K562 (cell line): ENCODE results near the gene ZDHHC12. TPM values are rescaled to one million over a fixed set of nuclear protein-coding genes. Genes with fewer than 3 reads are reported as not detected.
A peak's percentile ranks its signal among the peaks of the same experiment; 100 is the strongest.

Source experiments
- CHD2 ChIP-seq: IDR thresholded peaks from 2 replicates; pipeline ENCODE4 v1.6.1; 2011; ENCODE audit warnings: low read depth, low read length
- E2F8 ChIP-seq: fragments of 450-650 bp; IDR thresholded peaks from 2 replicates; pipeline ENCODE4 v1.7.1; 2018; ENCODE audit warnings: mild to moderate bottlenecking, low read depth; ENCODE audit not compliant: partially characterized antibody
- ELK1 ChIP-seq: sonication (generic); formaldehyde crosslinking; IDR thresholded peaks from 2 replicates; pipeline ENCODE4 v1.8.1; 2022; ENCODE audit warnings: missing genetic modification reagents
- HNRNPH1 ChIP-seq: fragments of 200-400 bp; formaldehyde crosslinking; optimal IDR thresholded peaks from 2 replicates; pipeline ENCODE3; 2017; ENCODE audit warnings: low read depth, mild to moderate bottlenecking, low read length, moderate library complexity
- NCOR1 ChIP-seq: fragments of 450-650 bp; IDR thresholded peaks from 2 replicates; pipeline ENCODE4 v1.6.1; 2016; ENCODE audit warnings: mild to moderate bottlenecking, moderate library complexity
- POLR2A ChIP-seq: fragments of 450-650 bp; conservative IDR thresholded peaks from 2 replicates; pipeline ENCODE4 v1.6.1; 2016
- SP1 ChIP-seq: sonication (generic); formaldehyde crosslinking; IDR thresholded peaks from 2 replicates; pipeline ENCODE4 v1.8.1; 2022; ENCODE audit warnings: mild to moderate bottlenecking, missing genetic modification reagents
- STAG1 ChIP-seq: sonication (generic); formaldehyde crosslinking; IDR thresholded peaks from 2 replicates; pipeline ENCODE4 v1.5.0; 2020; ENCODE audit warnings: missing genetic modification reagents, borderline replicate concordance
- ZBTB11 ChIP-seq, 3 experiments: fragments of 200-800 bp in 1 of 3; fragments of 250-450 bp in 1 of 3; fragments of 450-650 bp in 1 of 3; sonication (Bioruptor Pico) in 1 of 3; sonication (Bioruptor generic) in 1 of 3; formaldehyde crosslinking in 1 of 3; IDR thresholded peaks; 2 replicates each; pipeline versions ENCODE4 v1.6.1 to v1.8.0; 2016 to 2022; ENCODE audit warnings: mild to moderate bottlenecking in 2 of 3, missing genetic modification characterization in 2 of 3, missing compliant biosample characterization in 1 of 3, moderate library complexity in 1 of 3
- ZEB2 ChIP-seq: fragments of 450-650 bp; IDR thresholded peaks from 2 replicates; pipeline ENCODE4 v1.6.1; 2016
- ZFP91 ChIP-seq: sonication (generic); formaldehyde crosslinking; IDR thresholded peaks from 2 replicates; pipeline ENCODE4 v1.8.0; 2022; ENCODE audit warnings: mild to moderate bottlenecking, missing genetic modification reagents
- ZNF316 ChIP-seq: fragments of 450-650 bp; IDR thresholded peaks from 2 replicates; pipeline ENCODE4 v1.6.1; 2016
- ZNF384 ChIP-seq: IDR thresholded peaks from 2 replicates; pipeline ENCODE4 v1.6.1; 2012; ENCODE audit warnings: low read depth, low read length, improper control_type of control experiment
- ZNF436 ChIP-seq: fragments of 250-450, 450-650 bp; sonication (Bioruptor Pico); formaldehyde crosslinking; IDR thresholded peaks from 2 replicates; pipeline ENCODE4 v1.7.0; 2020; ENCODE audit warnings: mild to moderate bottlenecking
- ZNF785 ChIP-seq: fragments of 250-450 bp; sonication (Bioruptor Pico); IDR thresholded peaks from 2 replicates; pipeline ENCODE4 v1.4.0; 2020; ENCODE audit warnings: mild to moderate bottlenecking
- polyA plus RNA-seq, 8 experiments: library from polyadenylated mRNA; depleted of rRNA in 4 of 8; stranded (reverse) in 5 of 8; unstranded in 3 of 8; fragments of >200 nt; fragmentation: Nextera tagmentation in 2 of 8; fragmentation: Illumina TruSeq in 1 of 8; extraction: Ambion mirVana in 2 of 8; extraction: Trizol in 1 of 8; gene quantifications; 2 replicates each; pipeline versions ENCODE4 v1.2.1 to v1.2.3, GENCODE V29; 2011 to 2014; ENCODE audit warnings: inconsistent platforms in 1 of 8, missing spikeins in 1 of 8
- total RNA-seq, 7 experiments: library from RNA; depleted of rRNA in 6 of 7; stranded (reverse); fragments of >200 nt in 6 of 7; fragmentation: Illumina TruSeq in 2 of 7; extraction: Trizol in 2 of 7; gene quantifications; 2 replicates each; pipeline versions ENCODE4 v1.2.1 to v1.2.3, GENCODE V29; 2011 to 2021; ENCODE audit warnings: low replicate concordance in 1 of 7
- TF ChIP-seq, protein P1 (sequence below): fragments of 250-450 bp; sonication (Bioruptor Pico); IDR thresholded peaks from 2 replicates; pipeline ENCODE4 v1.5.0; 2021
- TF ChIP-seq, protein P2 (sequence below): fragments of 250-450 bp; sonication (Bioruptor Pico); IDR thresholded peaks from 2 replicates; pipeline ENCODE4 v1.8.0; 2021; ENCODE audit warnings: borderline replicate concordance, mild to moderate bottlenecking, moderate library complexity; ENCODE audit not compliant: poor library complexity, severe bottlenecking

ZDHHC12 gene
- total and polyA plus RNA-seq, 9 of the 15 experiments (the other 6 are each of a cell fraction or from before 2014, with no cell fraction given): 0.21 to 38.0 (median 13.8) TPM

DNA sequence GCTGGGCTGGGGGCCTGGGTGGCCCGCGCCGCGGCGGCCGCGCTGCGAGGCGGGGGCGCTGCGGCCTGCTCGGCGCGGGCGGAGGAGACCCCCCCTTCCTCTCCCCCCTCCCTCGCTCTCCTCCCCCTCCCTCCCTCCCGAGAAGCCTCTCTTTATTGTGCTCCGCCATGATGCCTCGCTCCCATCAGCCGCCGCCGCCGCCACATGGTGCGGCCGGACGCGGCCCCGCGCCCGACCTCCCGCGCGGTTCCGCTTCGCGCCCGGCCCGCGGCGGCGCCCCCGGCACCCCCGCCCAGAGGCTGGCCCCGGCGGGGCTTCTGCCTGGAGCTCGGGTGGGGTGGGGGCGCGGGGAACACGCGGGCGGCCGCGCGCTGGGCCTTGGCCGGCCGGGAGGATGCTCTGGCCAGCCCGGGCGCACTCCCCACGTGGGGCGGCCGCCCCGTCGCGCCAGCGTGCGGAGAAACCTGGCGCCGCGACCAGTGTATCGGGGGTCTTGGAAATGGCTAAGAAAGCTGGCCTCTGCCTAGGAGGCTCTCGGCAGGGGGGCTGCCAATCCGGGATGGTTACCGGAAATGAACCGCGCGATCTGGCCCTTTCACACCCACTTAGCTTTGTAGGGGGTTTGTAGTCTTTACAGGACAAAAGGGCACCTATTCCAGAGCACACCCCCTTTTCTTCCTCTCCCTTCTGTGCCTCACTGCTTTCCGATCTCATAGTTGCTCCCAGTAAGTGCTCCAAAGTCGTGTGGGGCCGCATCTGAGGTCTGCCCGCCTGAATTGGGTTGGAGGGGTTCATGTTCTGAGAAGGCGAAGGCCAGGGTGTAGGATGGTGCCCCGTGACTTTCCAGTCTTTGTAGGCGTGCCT is 33.9 kb downstream of the ZDHHC12 start (continued):
- TF ChIP-seq CHD2 (no peak), HNRNPH1 (no peak), NCOR1 (no peak), E2F8 (no peak), ZNF785 (no peak), ZNF384 (no peak), ZNF316 (no peak), ELK1 (CRISPR knock-in tag) (no peak), ZFP91 (CRISPR knock-in tag) (no peak), ZNF436 (CRISPR knock-in tag) (no peak), SP1 (no peak), ZBTB11 (CRISPR knock-in tag; IDR thresholded peaks at IDR 0.05) (no peak), POLR2A (peak; percentile 65), ZEB2 (no peak), STAG1 (CRISPR knock-in tag) (no peak)
- TF ChIP-seq, protein P1, sequence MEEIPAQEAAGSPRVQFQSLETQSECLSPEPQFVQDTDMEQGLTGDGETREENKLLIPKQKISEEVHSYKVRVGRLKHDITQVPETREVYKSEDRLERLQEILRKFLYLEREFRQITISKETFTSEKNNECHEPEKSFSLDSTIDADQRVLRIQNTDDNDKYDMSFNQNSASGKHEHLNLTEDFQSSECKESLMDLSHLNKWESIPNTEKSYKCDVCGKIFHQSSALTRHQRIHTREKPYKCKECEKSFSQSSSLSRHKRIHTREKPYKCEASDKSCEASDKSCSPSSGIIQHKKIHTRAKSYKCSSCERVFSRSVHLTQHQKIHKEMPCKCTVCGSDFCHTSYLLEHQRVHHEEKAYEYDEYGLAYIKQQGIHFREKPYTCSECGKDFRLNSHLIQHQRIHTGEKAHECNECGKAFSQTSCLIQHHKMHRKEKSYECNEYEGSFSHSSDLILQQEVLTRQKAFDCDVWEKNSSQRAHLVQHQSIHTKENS (CRISPR knock-in tag): no peak
- TF ChIP-seq, protein P2, sequence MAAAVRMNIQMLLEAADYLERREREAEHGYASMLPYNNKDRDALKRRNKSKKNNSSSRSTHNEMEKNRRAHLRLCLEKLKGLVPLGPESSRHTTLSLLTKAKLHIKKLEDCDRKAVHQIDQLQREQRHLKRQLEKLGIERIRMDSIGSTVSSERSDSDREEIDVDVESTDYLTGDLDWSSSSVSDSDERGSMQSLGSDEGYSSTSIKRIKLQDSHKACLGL (CRISPR knock-in tag): peak; percentile 85
